KOPT-K1 (cell line): ENCODE results near the gene SLC38A10.

Experiments used
- H3K27ac ChIP-seq: fragments of 200-600 bp; sonication (generic); 2 replicates; pipeline ENCODE4 v1.5.1; 2016; ENCODE audit warnings: antibody characterized with exemption, mild to moderate bottlenecking, low read depth, low read length; ENCODE audit not compliant: poor library complexity, severe bottlenecking
- H3K36me3 ChIP-seq: fragments of 200-600 bp; sonication (generic); 2 replicates; pipeline ENCODE4 v1.5.1; 2017; ENCODE audit warnings: antibody characterized with exemption, mild to moderate bottlenecking, low read length, moderate library complexity; ENCODE audit not compliant: insufficient read depth
- H3K9me3 ChIP-seq: fragments of 200-600 bp; sonication (generic); 2 replicates; pipeline ENCODE4 v1.5.1; 2017; ENCODE audit warnings: antibody characterized with exemption, low read length, mild to moderate bottlenecking; ENCODE audit not compliant: insufficient read depth, poor library complexity, severe bottlenecking

SLC38A10 gene

DNA sequence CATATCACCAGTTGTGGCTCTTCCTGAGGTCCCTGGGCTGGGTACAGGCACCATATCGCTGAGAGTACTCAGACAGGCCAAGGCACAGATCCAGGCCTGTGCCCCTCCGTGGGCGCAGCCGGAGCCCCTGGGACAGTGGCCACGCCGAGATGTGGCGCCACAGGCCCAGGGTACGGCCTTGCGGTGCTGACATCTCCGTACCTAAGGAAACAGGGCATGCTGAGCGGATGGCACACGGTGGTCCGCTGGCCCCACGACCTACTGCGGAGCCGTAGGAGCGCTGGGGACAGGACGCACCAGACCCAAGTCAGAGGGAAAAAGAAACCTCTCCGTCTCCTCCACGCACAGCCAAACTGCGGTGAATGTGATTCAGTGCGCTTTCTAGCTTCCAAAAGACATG, 29.5 kb downstream of the SLC38A10 start:
- Histone ChIP-seq H3K27ac (no peak overlapping the region), H3K9me3 (no peaks in the 10 kb centered on the region), H3K36me3 (peaks cover 98% of the 10 kb centered on the region)

DNA sequence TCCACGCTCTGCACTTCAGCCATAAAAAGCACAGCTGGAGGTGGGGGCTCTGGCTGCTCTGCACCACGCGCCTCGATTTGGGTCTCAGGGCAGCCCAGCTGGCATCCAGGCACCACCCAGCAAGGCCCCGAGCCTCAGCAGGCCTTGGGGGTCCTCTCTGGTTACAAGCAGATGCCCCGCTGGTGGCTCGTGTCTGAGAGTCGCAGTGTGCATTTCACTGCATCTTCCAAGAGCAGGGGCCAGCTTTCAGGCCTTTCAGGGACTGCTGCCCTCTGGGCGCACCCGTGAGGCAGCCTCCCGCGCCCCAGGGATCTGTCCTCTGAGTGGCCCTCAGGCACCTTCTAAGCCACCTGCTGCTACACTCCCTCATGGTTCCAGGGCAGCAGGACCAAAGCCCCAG, 30.5 kb downstream of the SLC38A10 start:
- peaks cover 99% of the 10 kb centered on the region for H3K36me3 ChIP-seq
- no peak overlapping the region for H3K27ac ChIP-seq
- H3K9me3 ChIP-seq, result no peaks in the 10 kb centered on the region

- H3K9me3 ChIP-seq, result no peaks in the 10 kb centered on the region
- peaks cover 99% of the 10 kb centered on the region for H3K36me3 ChIP-seq
- H3K27ac ChIP-seq, result no peak overlapping the region
Observed at GRCh38 chr17:81263371-81264181, 31.5 kb downstream of the SLC38A10 start.

GRCh38 chr17:81261582-81262336, 33.3 kb downstream of the SLC38A10 start:
- H3K36me3 ChIP-seq, result peaks cover 95% of the 10 kb centered on the region

DNA sequence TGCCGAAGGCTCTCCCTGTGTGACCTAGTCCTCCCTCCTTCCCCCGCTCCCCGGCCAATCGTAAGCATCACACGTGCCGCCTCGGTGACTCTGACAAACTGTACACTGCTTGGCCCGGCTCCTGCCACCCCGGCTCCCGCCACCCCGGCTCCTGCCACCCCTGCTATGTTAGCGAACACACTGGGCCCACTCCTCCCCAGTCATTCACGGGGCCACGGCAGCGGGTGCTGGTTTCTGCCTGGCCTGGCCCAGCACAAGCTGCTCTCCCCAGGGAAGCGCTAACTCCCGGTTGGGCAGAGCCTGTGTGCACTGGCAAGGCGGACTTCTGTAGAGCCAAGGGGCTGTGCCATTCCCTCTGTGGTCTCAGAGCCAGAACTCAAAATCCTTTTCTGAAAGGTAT, 34.0 kb downstream of the SLC38A10 start:
- peaks cover 93% of the 10 kb centered on the region for H3K36me3 ChIP-seq
- H3K27ac ChIP-seq, result no peak overlapping the region
- H3K9me3 ChIP-seq, result no peaks in the 10 kb centered on the region

More at GRCh38 chr17:81261582-81262336, 33.3 kb downstream of the SLC38A10 start:
- Histone ChIP-seq H3K27ac (no peak overlapping the region), H3K9me3 (no peaks in the 10 kb centered on the region)

DNA sequence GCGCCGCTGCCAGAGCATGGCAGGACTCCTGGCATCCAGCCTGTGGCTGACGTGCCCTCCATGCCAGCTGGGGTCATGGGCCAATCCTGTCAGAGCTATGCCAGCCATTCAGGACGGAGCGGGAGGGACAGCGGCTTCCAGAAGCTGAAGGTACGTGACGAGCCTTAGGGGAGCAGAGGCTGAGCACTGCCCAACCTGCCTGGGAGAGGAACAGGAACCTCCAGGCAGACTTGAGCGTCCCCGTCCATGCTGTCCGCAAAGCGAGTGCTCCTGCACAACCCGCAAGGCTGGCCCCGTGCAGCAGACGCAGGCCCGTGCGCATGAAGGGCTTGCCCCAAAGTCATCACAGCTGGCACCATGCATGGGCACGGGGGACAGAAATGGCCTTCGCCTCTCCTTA, 34.5 kb downstream of the SLC38A10 start:
- Histone ChIP-seq H3K36me3 (peaks cover 88% of the 10 kb centered on the region), H3K27ac (no peak overlapping the region), H3K9me3 (no peaks in the 10 kb centered on the region)

DNA sequence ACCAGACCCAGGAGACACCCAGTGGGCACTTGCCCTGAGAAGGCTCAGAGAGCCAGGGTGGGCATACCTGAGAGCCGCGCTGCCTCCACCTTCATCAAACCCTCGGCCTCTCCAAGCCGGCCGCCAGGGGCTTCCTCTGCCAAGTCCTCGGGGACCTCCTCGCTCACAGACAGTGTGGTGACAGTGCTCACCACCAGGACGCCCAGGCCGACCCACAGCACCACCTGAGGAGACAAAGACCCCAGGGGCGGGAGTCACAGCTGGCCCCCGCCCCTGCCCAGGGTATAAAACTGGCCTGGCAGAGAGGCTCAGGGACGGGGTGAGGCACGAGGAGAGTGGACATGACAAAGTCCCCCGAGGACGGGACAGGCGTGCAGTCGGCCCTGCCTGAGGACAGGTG, 34.9 kb downstream of the SLC38A10 start:
- H3K9me3 ChIP-seq, result no peaks in the 10 kb centered on the region
- peaks cover 83% of the 10 kb centered on the region for H3K36me3 ChIP-seq
- no peak overlapping the region for H3K27ac ChIP-seq

DNA sequence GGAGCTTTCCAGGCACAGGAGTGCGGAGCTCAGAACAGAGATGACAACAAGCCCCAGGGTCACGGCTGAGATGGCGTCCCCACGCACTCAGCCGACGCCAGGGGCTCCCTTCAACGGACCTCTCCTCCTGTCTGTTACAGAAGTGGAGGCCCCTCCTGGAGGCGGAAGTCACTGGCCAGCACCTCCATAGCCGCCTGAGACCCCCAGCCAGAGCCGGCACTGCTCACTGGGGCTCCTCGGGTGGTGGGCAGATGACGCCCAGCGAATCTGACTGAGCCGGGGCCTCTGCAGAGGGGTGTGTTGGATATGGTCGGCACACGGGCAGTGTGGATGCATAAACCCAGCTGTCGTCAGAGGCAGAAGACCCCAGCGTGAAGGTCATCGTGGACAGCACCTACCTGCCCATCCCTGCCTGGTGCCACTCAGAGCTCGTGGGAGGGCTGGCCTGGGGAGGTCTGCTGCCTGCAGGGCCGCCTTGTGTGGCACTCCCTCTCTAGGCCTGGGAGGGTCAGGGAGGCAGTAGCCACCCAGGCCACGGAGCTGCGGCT, 36.0 kb downstream of the SLC38A10 start:
- no peak overlapping the region for H3K27ac ChIP-seq
- peaks cover 73% of the 10 kb centered on the region for H3K36me3 ChIP-seq

DNA sequence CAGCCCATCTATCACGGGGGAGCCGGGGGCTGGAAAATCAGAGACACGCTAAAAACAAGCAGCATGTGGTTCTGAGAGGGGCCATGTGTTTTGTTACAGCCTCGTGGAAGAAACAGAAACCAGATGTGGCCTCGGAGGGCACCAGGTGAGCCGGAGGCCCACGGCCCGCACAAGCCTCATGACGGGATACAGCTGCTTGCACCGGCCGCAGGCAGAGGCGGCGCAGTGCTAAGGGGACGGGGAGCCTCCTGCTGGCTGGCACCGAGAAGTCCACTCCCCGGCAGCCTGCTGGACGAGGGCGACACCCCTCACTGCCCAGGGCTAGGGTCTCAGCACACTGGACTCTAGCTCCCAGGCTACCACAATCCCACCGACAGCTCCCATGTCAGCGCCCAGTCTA, 36.8 kb downstream of the SLC38A10 start:
- Histone ChIP-seq H3K9me3 (no peaks in the 10 kb centered on the region), H3K36me3 (peaks cover 70% of the 10 kb centered on the region), H3K27ac (no peak overlapping the region)

More for the DNA sequence above, 36.0 kb downstream of the SLC38A10 start:
- H3K9me3 ChIP-seq, result no peaks in the 10 kb centered on the region

DNA sequence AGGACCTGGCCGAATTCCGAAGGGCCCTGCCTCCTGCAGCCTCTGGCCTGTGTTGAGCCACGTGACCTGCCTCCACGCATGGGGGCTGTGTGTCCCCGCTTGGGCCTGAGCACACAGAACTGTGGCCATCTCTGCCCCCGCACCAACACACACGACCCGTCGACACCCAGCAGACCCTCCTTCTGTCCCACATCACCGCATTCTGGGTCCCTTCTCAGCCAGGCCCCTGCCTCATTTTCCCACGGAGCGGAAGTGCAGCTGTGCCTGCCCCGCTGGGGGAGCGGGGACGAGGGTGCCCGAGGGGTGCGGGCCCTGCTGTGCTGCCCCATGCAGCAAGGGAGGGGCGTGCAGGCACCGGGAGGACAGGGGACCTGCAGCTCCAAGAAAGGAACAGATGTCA, 37.6 kb downstream of the SLC38A10 start:
- Histone ChIP-seq H3K27ac (no peak overlapping the region), H3K9me3 (no peaks in the 10 kb centered on the region), H3K36me3 (peaks cover 62% of the 10 kb centered on the region)

GRCh38 chr17:81256616-81257015, 38.5 kb downstream of the SLC38A10 start:
- peaks cover 53% of the 10 kb centered on the region for H3K36me3 ChIP-seq

DNA sequence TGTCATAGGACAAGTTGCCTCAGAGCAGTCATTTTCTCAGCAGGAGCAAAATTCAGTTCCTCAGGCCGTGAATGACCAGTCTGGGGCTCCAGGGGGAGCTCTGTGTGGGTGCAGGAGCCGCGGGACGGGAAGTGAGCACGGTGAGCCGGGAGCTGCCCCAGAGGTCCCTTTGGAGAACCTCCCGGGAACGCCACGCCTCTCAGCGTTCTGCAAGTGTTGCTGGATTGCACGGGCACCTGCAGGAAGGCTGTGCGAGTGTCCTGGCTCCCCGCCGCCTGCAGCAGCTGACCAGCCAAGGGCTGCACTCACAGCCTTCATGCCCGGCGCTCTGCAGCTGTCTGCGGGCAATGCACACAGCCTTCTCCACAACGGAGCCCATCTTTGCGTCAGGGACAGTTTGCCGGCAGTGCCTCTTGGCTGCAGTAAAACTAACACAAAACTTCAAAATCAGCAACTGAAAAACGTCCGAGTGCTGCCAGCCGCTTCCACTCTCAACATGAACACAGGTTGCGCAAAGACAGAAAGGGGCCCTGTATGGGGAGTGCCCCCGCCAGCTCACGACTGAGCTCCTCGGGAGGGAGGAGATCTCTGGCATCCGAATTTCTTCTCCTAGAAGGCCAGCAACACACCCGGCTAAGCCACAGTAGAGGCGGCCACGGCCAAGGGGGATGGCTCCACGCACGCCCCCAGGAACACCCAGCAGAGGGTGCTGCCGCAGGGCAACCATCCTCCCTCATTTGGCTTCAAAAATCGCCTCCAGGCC, 40.0 kb downstream of the SLC38A10 start:
- Histone ChIP-seq H3K27ac (no peak overlapping the region), H3K9me3 (no peaks in the 10 kb centered on the region), H3K36me3 (peaks cover 38% of the 10 kb centered on the region)

More at GRCh38 chr17:81256616-81257015, 38.5 kb downstream of the SLC38A10 start:
- no peak overlapping the region for H3K27ac ChIP-seq
- H3K9me3 ChIP-seq, result no peaks in the 10 kb centered on the region

- no peaks in the 10 kb centered on the region for H3K9me3 ChIP-seq
- peaks cover 31% of the 10 kb centered on the region for H3K36me3 ChIP-seq
- peak overlapping the region; percentile 81 for H3K27ac ChIP-seq
Observed at GRCh38 chr17:81253358-81254131, 41.6 kb downstream of the SLC38A10 start.

DNA sequence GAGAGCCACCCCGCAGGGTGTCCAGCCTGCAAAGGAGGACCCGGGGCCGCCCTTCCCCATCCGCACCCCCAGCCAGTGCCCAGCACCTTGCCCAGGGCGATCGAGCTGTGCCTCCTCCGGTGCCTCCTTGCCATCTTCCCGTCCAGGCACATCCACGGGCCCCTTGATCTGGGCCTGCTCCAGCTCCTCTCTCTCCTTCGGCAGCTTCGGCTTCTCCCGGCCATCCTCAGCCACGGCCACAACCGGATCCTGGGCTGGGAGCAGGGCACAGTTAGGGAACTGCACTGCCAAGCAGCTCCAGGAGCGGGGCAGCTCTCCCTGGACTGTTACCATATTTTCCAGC, 42.1 kb downstream of the SLC38A10 start:
- H3K9me3 ChIP-seq, result no peaks in the 10 kb centered on the region
- peaks cover 25% of the 10 kb centered on the region for H3K36me3 ChIP-seq
- peak overlapping the region; percentile 81 for H3K27ac ChIP-seq
